HepG2 (cell line): ENCODE results near the gene MARVELD3. TPM values are rescaled to one million over a fixed set of nuclear protein-coding genes. Genes with fewer than 3 reads are reported as not detected.
A peak's percentile ranks its signal among the peaks of the same experiment; 100 is the strongest.

Experiments
- AHR ChIP-seq: IDR thresholded peaks from 2 replicates; pipeline ENCODE4 v1.6.1; 2018; ENCODE audit warnings: missing genetic modification reagents, missing compliant biosample characterization
- HIC2 ChIP-seq: sonication (generic); formaldehyde crosslinking; IDR thresholded peaks from 2 replicates; pipeline ENCODE4 v1.9.0; 2022; ENCODE audit warnings: low read depth, missing genetic modification reagents
- HNF1B ChIP-seq: sonication (generic); formaldehyde crosslinking; IDR thresholded peaks from 2 replicates; pipeline ENCODE4 v1.5.1; 2020; ENCODE audit warnings: mild to moderate bottlenecking, moderate library complexity, missing genetic modification reagents
- KDM3A ChIP-seq: IDR thresholded peaks from 2 replicates; pipeline ENCODE4 v1.6.1; 2018; ENCODE audit warnings: low read depth, missing compliant biosample characterization
- KLF11 ChIP-seq: IDR thresholded peaks from 2 replicates; pipeline ENCODE4 v1.6.1; 2016; ENCODE audit warnings: missing compliant biosample characterization
- TEAD3 ChIP-seq: optimal IDR thresholded peaks from 2 replicates; pipeline ENCODE3; 2016; ENCODE audit warnings: borderline replicate concordance
- TFDP1 ChIP-seq: IDR thresholded peaks from 2 replicates; pipeline ENCODE4 v1.6.1; 2016; ENCODE audit warnings: missing compliant biosample characterization, missing genetic modification reagents, borderline replicate concordance
- ZBTB20 ChIP-seq: sonication (generic); formaldehyde crosslinking; IDR thresholded peaks from 2 replicates; pipeline ENCODE4 v1.8.1; 2023; ENCODE audit warnings: missing genetic modification reagents, low read depth, mild to moderate bottlenecking, borderline replicate concordance
- ZBTB34 ChIP-seq: sonication (generic); formaldehyde crosslinking; IDR thresholded peaks from 2 replicates; pipeline ENCODE4 v1.8.0; 2022; ENCODE audit warnings: mild to moderate bottlenecking, missing genetic modification reagents
- ZNF512B ChIP-seq: sonication (generic); formaldehyde crosslinking; IDR thresholded peaks from 2 replicates; pipeline ENCODE4 v1.5.1; 2020; ENCODE audit warnings: missing genetic modification reagents, mild to moderate bottlenecking, borderline replicate concordance
- ZNF549 ChIP-seq: sonication (generic); formaldehyde crosslinking; IDR thresholded peaks from 2 replicates; pipeline ENCODE4 v1.5.0; 2020; ENCODE audit warnings: missing genetic modification reagents
- ZNF644 ChIP-seq: IDR thresholded peaks from 2 replicates; pipeline ENCODE4 v1.6.1; 2016; ENCODE audit warnings: low read depth
- ZNF792 ChIP-seq: IDR thresholded peaks from 2 replicates; pipeline ENCODE4 v1.6.1; 2016
- ZNF83 ChIP-seq: sonication (generic); formaldehyde crosslinking; IDR thresholded peaks from 2 replicates; pipeline ENCODE4 v1.4.0; 2020; ENCODE audit warnings: missing genetic modification reagents, mild to moderate bottlenecking, borderline replicate concordance
- ZNF878 ChIP-seq: sonication (generic); formaldehyde crosslinking; IDR thresholded peaks from 2 replicates; pipeline ENCODE4 v1.8.1; 2023; ENCODE audit warnings: mild to moderate bottlenecking, missing genetic modification reagents, moderate library complexity
- ZNF883 ChIP-seq: sonication (generic); formaldehyde crosslinking; IDR thresholded peaks from 2 replicates; pipeline ENCODE4 v1.5.1; 2020; ENCODE audit warnings: mild to moderate bottlenecking, missing genetic modification reagents; ENCODE audit errors: not compliant biosample characterization
- polyA plus RNA-seq, 8 experiments: library from polyadenylated mRNA; depleted of rRNA in 3 of 8; stranded (reverse) in 7 of 8; unstranded in 1 of 8; fragments of >200 nt; fragmentation: Illumina TruSeq in 4 of 8; extraction: Trizol in 4 of 8; gene quantifications; 2 replicates each; pipeline versions ENCODE4 v1.2.1 to v1.2.3, GENCODE V29; 2011 to 2016; ENCODE audit warnings: low read depth in 4 of 8, missing spikeins in 1 of 8, mixed read lengths in 1 of 8; ENCODE audit not compliant: insufficient read depth in 1 of 8
- total RNA-seq, 5 experiments: library from RNA; depleted of rRNA; stranded (reverse); fragments of >200 nt; fragmentation: Illumina TruSeq; extraction: Trizol; gene quantifications; 2 replicates each; pipeline ENCODE4 v1.2.3, GENCODE V29; 2016; ENCODE audit warnings: low read depth in 1 of 5
- TF ChIP-seq, protein P1 (sequence below): sonication (generic); formaldehyde crosslinking; IDR thresholded peaks from 2 replicates; pipeline ENCODE4 v1.4.0; 2020; ENCODE audit warnings: missing genetic modification reagents, mild to moderate bottlenecking, borderline replicate concordance

Gene MARVELD3
- total and polyA plus RNA-seq, 2 of the 13 experiments (the other 11 are each of a cell fraction or from before 2014, with no cell fraction given) = 4.8 to 5.6 TPM

DNA sequence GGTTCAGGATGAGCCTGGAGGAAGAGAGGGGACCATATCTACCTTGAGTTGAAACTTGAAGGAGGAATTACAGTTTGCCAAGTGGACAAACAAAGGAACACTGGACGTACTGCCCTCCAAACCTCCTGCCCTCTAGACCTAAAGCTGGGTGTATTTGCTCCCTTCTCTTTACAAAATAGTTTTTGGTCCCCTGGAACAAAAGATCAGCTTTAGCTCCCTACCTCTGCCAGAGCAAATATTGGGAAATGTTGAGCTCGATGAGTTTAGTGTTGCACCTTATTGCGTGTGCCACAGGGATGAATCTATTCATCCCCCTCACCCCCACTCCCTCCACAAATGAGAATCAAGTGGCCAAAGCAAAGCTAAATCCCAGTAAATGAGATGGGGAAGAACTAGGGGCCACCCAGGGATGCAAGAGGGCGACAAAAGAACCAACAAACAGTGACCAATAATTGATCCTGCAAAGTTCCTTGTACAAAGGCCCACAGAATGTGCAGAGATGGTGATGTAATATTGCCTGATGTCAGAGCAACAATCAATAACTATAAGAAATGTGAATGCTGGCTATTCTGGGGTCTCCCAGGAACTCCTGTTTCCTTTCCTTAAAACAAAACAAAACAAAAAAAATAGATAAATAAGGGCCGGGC, 31.9 kb upstream of the MARVELD3 start (continued):
- TF ChIP-seq HNF1B (no peak), AHR (no peak), TFDP1 (CRISPR knock-in tag) (no peak), ZNF83 (no peak), ZNF792 (CRISPR knock-in tag) (no peak; the same call in 1 of the 2 replicates), KDM3A (CRISPR knock-in tag) (no peak), TEAD3 (CRISPR knock-in tag) (peak; percentile 67), ZNF549 (CRISPR knock-in tag) (no peak), HIC2 (no peak; the same call in 1 of the 2 replicates), ZNF512B (CRISPR knock-in tag) (no peak), ZNF883 (no peak), ZNF878 (0 out of 2 replicates have a peak, but pooled peaks have one; percentile 43), ZNF644 (CRISPR knock-in tag) (peak; percentile 27; the same call in 1 of the 2 replicates), ZBTB20 (CRISPR knock-in tag) (no peak), ZBTB34 (CRISPR knock-in tag) (peak; percentile 76; the same call in 1 of the 2 replicates), KLF11 (CRISPR knock-in tag) (no peak)
- TF ChIP-seq, protein P1, sequence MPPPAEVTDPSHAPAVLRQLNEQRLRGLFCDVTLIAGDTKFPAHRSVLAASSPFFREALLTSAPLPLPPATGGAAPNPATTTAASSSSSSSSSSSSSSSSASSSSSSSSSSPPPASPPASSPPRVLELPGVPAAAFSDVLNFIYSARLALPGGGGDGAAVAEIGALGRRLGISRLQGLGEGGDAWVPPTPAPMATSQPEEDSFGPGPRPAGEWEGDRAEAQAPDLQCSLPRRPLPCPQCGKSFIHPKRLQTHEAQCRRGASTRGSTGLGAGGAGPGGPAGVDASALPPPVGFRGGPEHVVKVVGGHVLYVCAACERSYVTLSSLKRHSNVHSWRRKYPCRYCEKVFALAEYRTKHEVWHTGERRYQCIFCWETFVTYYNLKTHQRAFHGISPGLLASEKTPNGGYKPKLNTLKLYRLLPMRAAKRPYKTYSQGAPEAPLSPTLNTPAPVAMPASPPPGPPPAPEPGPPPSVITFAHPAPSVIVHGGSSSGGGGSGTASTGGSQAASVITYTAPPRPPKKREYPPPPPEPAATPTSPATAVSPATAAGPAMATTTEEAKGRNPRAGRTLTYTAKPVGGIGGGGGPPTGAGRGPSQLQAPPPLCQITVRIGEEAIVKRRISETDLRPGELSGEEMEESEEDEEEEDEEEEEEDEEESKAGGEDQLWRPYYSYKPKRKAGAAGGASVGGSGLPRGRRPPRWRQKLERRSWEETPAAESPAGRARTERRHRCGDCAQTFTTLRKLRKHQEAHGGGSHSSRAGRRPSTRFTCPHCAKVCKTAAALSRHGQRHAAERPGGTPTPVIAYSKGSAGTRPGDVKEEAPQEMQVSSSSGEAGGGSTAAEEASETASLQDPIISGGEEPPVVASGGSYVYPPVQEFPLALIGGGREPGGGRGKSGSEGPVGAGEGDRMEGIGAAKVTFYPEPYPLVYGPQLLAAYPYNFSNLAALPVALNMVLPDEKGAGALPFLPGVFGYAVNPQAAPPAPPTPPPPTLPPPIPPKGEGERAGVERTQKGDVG (CRISPR knock-in tag) = no peak
